ENCODE results near the gene RFX7. TPM values are rescaled to one million over a fixed set of nuclear protein-coding genes. Genes with fewer than 3 reads are reported as not detected.

Gene RFX7
- total RNA-seq, 4 donors from 2014 or later: 11.1 to 15.1 (median 12.7) TPM

DNA sequence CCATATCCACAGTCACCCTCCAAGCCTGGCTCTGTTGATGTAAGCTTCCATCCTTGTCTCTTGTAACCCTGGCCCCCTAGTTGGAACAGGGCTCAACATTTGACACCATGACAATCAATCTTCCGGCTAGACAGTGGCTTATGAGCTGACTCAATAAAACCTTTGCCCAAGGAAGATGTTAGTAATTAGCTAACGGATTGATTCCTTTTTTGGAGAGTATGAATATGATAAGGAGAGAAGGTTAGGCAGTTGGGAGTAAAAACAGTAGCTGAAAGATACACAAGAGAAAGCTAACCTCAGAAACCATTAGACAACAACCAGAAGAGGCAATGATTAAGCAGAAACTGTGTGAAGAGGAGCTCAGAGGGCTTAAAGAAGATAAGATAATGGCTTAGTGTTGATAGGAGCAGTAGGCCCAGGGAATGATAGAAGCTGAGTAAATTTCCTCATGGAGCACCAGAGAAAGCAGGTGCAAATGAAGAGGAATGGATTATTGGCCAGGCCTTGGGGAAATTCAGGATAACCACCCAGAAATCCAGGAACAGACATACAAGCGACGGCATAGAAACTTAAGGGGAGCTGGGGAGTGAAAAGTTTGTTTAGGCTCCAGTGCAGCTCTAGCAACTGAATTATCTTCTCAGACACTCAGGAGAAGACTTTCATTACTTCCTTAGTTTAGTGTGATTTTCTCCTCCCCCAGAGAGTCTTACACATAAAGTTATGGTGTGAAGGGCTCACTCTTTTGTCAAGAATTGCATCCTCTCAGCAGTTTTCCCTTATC, 7.8 kb upstream of the RFX7 start:
- 87 to 92% methylated on average over 4 of the region's 4 CpGs for WGBS, 2 donors
- intact Hi-C loops (cut with DNase I; ENCODE audit: low total_unique reads): loop anchor here (10.0 kb wide), 1 partner anchor 173 kb away; no protein-coding TSS in a partner anchor

GRCh38 chr15:56250626-56251025, 6.9 kb upstream of the RFX7 start:
- DNase-seq (ENCODE audit: low spot score in 2 of 2): no peak
- WGBS, 2 donors: 96 to 100% methylated on average over 1 of the region's 1 CpG
- no peak for TF ChIP-seq POLR2A (IDR thresholded peaks at IDR 0.05)
- TF ChIP-seq, protein P1, sequence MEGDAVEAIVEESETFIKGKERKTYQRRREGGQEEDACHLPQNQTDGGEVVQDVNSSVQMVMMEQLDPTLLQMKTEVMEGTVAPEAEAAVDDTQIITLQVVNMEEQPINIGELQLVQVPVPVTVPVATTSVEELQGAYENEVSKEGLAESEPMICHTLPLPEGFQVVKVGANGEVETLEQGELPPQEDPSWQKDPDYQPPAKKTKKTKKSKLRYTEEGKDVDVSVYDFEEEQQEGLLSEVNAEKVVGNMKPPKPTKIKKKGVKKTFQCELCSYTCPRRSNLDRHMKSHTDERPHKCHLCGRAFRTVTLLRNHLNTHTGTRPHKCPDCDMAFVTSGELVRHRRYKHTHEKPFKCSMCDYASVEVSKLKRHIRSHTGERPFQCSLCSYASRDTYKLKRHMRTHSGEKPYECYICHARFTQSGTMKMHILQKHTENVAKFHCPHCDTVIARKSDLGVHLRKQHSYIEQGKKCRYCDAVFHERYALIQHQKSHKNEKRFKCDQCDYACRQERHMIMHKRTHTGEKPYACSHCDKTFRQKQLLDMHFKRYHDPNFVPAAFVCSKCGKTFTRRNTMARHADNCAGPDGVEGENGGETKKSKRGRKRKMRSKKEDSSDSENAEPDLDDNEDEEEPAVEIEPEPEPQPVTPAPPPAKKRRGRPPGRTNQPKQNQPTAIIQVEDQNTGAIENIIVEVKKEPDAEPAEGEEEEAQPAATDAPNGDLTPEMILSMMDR (IDR thresholded peaks at IDR 0.05): no peak
- intact Hi-C loops (cut with DNase I; ENCODE audit: low total_unique reads): loop anchor here (10.0 kb wide), 1 partner anchor 174 kb away; no protein-coding TSS in a partner anchor
- no peak overlapping the region for H3K4me3 ChIP-seq (ENCODE audit: low read depth, poor library complexity, severe bottlenecking)

More for the DNA sequence above, 7.8 kb upstream of the RFX7 start:
- DNase-seq (ENCODE audit: low spot score in 2 of 2): no peak
- H3K4me3 ChIP-seq (ENCODE audit: low read depth, poor library complexity, severe bottlenecking): no peak overlapping the region
- TF ChIP-seq, protein P1 (IDR thresholded peaks at IDR 0.05): no peak
- no peak for TF ChIP-seq POLR2A (IDR thresholded peaks at IDR 0.05)

DNA sequence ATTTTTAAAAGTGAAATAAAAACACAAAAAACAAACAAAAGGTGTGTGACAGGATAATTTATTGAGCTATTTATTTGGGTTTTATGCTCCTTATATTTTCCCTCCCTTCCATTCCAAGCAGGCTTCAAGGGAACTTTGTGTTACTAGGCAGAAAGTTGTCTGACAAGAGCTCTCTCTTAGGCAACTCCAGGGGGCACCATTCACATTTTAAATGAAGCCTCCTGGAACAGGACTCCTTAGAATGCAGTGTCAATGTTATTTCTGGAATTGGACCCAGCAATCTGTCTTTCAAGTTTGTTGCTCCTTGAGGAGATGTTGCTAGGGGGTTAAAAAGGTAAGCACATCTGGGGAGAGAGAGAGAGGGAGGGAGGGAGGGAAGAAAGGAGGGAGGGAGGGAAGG, 5.4 kb upstream of the RFX7 start:
- no peak for TF ChIP-seq POLR2A (IDR thresholded peaks at IDR 0.05)
- TF ChIP-seq, protein P1 (IDR thresholded peaks at IDR 0.05): no peak
- DNase-seq (ENCODE audit: low spot score in 2 of 2): no peak
- no peak overlapping the region for H3K4me3 ChIP-seq (ENCODE audit: low read depth, poor library complexity, severe bottlenecking)
- intact Hi-C loops (cut with DNase I; ENCODE audit: low total_unique reads): no loop called here

GRCh38 chr15:56248311-56248992, 4.8 kb upstream of the RFX7 start:
- intact Hi-C loops (cut with DNase I; ENCODE audit: low total_unique reads): no loop called here
- TF ChIP-seq POLR2A (IDR thresholded peaks at IDR 0.05): no peak
- TF ChIP-seq, protein P1 (IDR thresholded peaks at IDR 0.05): no peak
- no peak overlapping the region for H3K4me3 ChIP-seq (ENCODE audit: low read depth, poor library complexity, severe bottlenecking)
- 62 to 70% methylated on average over 3 of the region's 3 CpGs for WGBS, 2 donors
- no peak for DNase-seq (ENCODE audit: low spot score in 2 of 2)

GRCh38 chr15:56247266-56247665, 3.6 kb upstream of the RFX7 start:
- H3K4me3 ChIP-seq (ENCODE audit: low read depth, poor library complexity, severe bottlenecking): no peak overlapping the region
- intact Hi-C loops (cut with DNase I; ENCODE audit: low total_unique reads): no loop called here
- WGBS, 2 donors: 91 to 94% methylated on average over 2 of the region's 2 CpGs
- no peak for TF ChIP-seq POLR2A (IDR thresholded peaks at IDR 0.05)
- TF ChIP-seq, protein P1 (IDR thresholded peaks at IDR 0.05): no peak
- no peak for DNase-seq (ENCODE audit: low spot score in 2 of 2)
